HepG2 (cell line): ENCODE results near the gene TGM2. TPM values are rescaled to one million over a fixed set of nuclear protein-coding genes. Genes with fewer than 3 reads are reported as not detected.

ENCODE experiments used
- AHDC1 ChIP-seq: sonication (generic); formaldehyde crosslinking; IDR thresholded peaks from 2 replicates; pipeline ENCODE4 v1.5.1; 2020; ENCODE audit warnings: mild to moderate bottlenecking, missing genetic modification reagents, borderline replicate concordance
- ATRX ChIP-seq: sonication (generic); formaldehyde crosslinking; IDR thresholded peaks from 2 replicates; pipeline ENCODE4 v1.4.0; 2020; ENCODE audit warnings: missing genetic modification reagents, borderline replicate concordance
- KDM5B ChIP-seq: sonication (generic); formaldehyde crosslinking; IDR thresholded peaks from 2 replicates; pipeline ENCODE4 v1.4.0; 2020; ENCODE audit warnings: missing genetic modification reagents, mild to moderate bottlenecking, borderline replicate concordance
- KLF9 ChIP-seq: IDR thresholded peaks from 2 replicates; pipeline ENCODE4 v1.6.1; 2016; ENCODE audit warnings: low read depth
- MLLT10 ChIP-seq: sonication (generic); formaldehyde crosslinking; IDR thresholded peaks from 2 replicates; pipeline ENCODE4 v1.4.0; 2020; ENCODE audit warnings: missing genetic modification reagents
- MTF2 ChIP-seq: sonication (generic); formaldehyde crosslinking; IDR thresholded peaks from 2 replicates; pipeline ENCODE4 v1.5.0; 2020; ENCODE audit warnings: missing genetic modification reagents, borderline replicate concordance
- POLR2AphosphoS2 ChIP-seq: IDR thresholded peaks from 2 replicates; pipeline ENCODE4 v1.6.1; 2011; ENCODE audit warnings: low read depth, low read length, improper control_type of control experiment
- U2AF2 ChIP-seq: fragments of 200-400 bp; formaldehyde crosslinking; IDR thresholded peaks from 2 replicates; pipeline ENCODE4 v1.6.1; 2017; ENCODE audit warnings: low read depth, mild to moderate bottlenecking, low read length
- ZNF251 ChIP-seq: sonication (generic); formaldehyde crosslinking; IDR thresholded peaks from 2 replicates; pipeline ENCODE4 v1.9.0; 2021; ENCODE audit warnings: mild to moderate bottlenecking, missing genetic modification reagents
- ZNF333 ChIP-seq: sonication (generic); formaldehyde crosslinking; IDR thresholded peaks from 2 replicates; pipeline ENCODE4 v1.4.0; 2020; ENCODE audit warnings: mild to moderate bottlenecking, missing genetic modification reagents, borderline replicate concordance
- polyA plus RNA-seq, 8 experiments: library from polyadenylated mRNA; depleted of rRNA in 3 of 8; stranded (reverse) in 7 of 8; unstranded in 1 of 8; fragments of >200 nt; fragmentation: Illumina TruSeq in 4 of 8; extraction: Trizol in 4 of 8; gene quantifications; 2 replicates each; pipeline versions ENCODE4 v1.2.1 to v1.2.3, GENCODE V29; 2011 to 2016; ENCODE audit warnings: low read depth in 4 of 8, missing spikeins in 1 of 8, mixed read lengths in 1 of 8; ENCODE audit not compliant: insufficient read depth in 1 of 8
- total RNA-seq, 5 experiments: library from RNA; depleted of rRNA; stranded (reverse); fragments of >200 nt; fragmentation: Illumina TruSeq; extraction: Trizol; gene quantifications; 2 replicates each; pipeline ENCODE4 v1.2.3, GENCODE V29; 2016; ENCODE audit warnings: low read depth in 1 of 5
- TF ChIP-seq, protein P1 (sequence below): sonication (generic); formaldehyde crosslinking; IDR thresholded peaks from 2 replicates; pipeline ENCODE4 v1.4.0; 2020; ENCODE audit warnings: mild to moderate bottlenecking, missing genetic modification reagents
- TF ChIP-seq, protein P2 (sequence below): fragments of 450-650 bp; IDR thresholded peaks from 2 replicates; pipeline ENCODE4 v1.6.1; 2017
- TF ChIP-seq, protein P3 (sequence below): sonication (generic); formaldehyde crosslinking; IDR thresholded peaks from 2 replicates; pipeline ENCODE4 v1.4.0; 2020; ENCODE audit warnings: missing genetic modification reagents
- TF ChIP-seq, protein P4 (sequence below): sonication (generic); formaldehyde crosslinking; IDR thresholded peaks from 2 replicates; pipeline ENCODE4 v1.5.0; 2020; ENCODE audit warnings: missing genetic modification reagents, mild to moderate bottlenecking, borderline replicate concordance

The TGM2 gene
- total and polyA plus RNA-seq, 2 of the 13 experiments (the other 11 are each of a cell fraction or from before 2014, with no cell fraction given) = 4.2 to 46.4 TPM

- no peak for TF ChIP-seq ZNF333
- no peak for TF ChIP-seq MTF2 (CRISPR knock-in tag)
- TF ChIP-seq, protein P1, sequence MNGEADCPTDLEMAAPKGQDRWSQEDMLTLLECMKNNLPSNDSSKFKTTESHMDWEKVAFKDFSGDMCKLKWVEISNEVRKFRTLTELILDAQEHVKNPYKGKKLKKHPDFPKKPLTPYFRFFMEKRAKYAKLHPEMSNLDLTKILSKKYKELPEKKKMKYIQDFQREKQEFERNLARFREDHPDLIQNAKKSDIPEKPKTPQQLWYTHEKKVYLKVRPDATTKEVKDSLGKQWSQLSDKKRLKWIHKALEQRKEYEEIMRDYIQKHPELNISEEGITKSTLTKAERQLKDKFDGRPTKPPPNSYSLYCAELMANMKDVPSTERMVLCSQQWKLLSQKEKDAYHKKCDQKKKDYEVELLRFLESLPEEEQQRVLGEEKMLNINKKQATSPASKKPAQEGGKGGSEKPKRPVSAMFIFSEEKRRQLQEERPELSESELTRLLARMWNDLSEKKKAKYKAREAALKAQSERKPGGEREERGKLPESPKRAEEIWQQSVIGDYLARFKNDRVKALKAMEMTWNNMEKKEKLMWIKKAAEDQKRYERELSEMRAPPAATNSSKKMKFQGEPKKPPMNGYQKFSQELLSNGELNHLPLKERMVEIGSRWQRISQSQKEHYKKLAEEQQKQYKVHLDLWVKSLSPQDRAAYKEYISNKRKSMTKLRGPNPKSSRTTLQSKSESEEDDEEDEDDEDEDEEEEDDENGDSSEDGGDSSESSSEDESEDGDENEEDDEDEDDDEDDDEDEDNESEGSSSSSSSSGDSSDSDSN (CRISPR knock-in tag) = no peak
- no peak for TF ChIP-seq KLF9 (CRISPR knock-in tag)
- TF ChIP-seq KDM5B = no peak
- TF ChIP-seq, protein P2, sequence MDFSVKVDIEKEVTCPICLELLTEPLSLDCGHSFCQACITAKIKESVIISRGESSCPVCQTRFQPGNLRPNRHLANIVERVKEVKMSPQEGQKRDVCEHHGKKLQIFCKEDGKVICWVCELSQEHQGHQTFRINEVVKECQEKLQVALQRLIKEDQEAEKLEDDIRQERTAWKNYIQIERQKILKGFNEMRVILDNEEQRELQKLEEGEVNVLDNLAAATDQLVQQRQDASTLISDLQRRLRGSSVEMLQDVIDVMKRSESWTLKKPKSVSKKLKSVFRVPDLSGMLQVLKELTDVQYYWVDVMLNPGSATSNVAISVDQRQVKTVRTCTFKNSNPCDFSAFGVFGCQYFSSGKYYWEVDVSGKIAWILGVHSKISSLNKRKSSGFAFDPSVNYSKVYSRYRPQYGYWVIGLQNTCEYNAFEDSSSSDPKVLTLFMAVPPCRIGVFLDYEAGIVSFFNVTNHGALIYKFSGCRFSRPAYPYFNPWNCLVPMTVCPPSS = no peak
- no peak for TF ChIP-seq AHDC1
- no peak for TF ChIP-seq MLLT10 (CRISPR knock-in tag)
- no peak for TF ChIP-seq ZNF251 (CRISPR knock-in tag)
- TF ChIP-seq U2AF2 = no peak
- TF ChIP-seq POLR2AphosphoS2 = no peak
- TF ChIP-seq, protein P3, sequence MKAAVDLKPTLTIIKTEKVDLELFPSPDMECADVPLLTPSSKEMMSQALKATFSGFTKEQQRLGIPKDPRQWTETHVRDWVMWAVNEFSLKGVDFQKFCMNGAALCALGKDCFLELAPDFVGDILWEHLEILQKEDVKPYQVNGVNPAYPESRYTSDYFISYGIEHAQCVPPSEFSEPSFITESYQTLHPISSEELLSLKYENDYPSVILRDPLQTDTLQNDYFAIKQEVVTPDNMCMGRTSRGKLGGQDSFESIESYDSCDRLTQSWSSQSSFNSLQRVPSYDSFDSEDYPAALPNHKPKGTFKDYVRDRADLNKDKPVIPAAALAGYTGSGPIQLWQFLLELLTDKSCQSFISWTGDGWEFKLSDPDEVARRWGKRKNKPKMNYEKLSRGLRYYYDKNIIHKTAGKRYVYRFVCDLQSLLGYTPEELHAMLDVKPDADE = no peak
- TF ChIP-seq, protein P4, sequence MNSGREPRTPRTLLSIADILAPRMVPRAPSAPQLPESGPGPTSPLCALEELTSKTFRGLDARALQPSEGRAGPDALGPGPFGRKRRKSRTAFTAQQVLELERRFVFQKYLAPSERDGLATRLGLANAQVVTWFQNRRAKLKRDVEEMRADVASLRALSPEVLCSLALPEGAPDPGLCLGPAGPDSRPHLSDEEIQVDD (CRISPR knock-in tag) = no peak
- no peak for TF ChIP-seq ATRX (CRISPR knock-in tag)
These were observed 8.4 kb upstream of the TGM2 start (continued) for GRCh38 chr20:38173237-38174156.
